ENCODE data around the gene STK38L. TPM values are rescaled to one million over a fixed set of nuclear protein-coding genes. Genes with fewer than 3 reads are reported as not detected.
A peak's percentile ranks its signal among the peaks of the same experiment; 100 is the strongest.

Gene STK38L
- total RNA-seq, 1 experiment from 2014 or later = 39.4 TPM

- Histone ChIP-seq H3K27ac (peak overlapping the region; percentile 65), H3K36me3 (peaks cover 5% of the 10 kb centered on the region), H3K4me1 (replicated peaks) (peaks cover 30% of the 10 kb centered on the region), H3K27me3 (replicated peaks) (no peaks in the 10 kb centered on the region), H3K9me3 (replicated peaks) (no peaks in the 10 kb centered on the region), H3K4me3 (no peak overlapping the region)
- no peak for DNase-seq (ENCODE audit: low read depth in 1 of 2, low spot score in 2 of 2)
Measured at GRCh38 chr12:27330846-27331245, 86.8 kb downstream of the STK38L start.

DNA sequence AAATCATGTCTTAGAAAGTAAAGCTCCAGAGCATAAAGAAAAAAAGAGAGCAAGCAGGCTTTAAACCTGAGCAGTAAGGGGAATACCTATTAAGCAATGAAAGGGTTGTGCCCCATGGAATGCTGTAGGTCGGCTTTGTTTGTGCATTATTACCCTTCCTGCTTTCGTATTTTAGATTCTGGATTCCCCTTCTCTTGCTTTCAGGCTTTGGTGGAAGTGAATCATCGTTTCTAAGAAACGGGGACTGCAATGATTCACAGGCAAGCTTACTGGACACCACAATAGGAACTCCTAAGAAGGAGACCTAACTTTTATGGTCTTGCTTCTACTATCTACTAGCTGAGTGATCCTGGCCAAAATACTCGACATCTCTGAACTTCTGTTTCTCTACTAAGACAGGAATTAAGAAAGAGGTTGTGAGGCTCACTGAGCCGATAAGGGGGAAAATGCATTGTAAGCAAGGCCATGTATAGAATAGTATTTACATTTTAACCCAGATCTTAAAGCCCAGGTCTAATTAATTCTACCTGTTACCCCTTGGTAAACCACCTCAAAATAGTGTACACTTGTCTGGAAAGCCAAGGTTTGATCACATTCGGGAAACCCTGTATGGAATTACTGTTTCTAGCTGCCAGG, 87.3 kb downstream of the STK38L start:
- Histone ChIP-seq H3K27ac (peak overlapping the region; percentile 65), H3K4me3 (no peak overlapping the region), H3K27me3 (replicated peaks) (no peaks in the 10 kb centered on the region), H3K4me1 (replicated peaks) (peaks cover 30% of the 10 kb centered on the region), H3K36me3 (peaks cover 5% of the 10 kb centered on the region), H3K9me3 (replicated peaks) (no peaks in the 10 kb centered on the region)
- DNase-seq (ENCODE audit: low read depth in 1 of 2, low spot score in 2 of 2) = peak; percentile 69 to 82

DNA sequence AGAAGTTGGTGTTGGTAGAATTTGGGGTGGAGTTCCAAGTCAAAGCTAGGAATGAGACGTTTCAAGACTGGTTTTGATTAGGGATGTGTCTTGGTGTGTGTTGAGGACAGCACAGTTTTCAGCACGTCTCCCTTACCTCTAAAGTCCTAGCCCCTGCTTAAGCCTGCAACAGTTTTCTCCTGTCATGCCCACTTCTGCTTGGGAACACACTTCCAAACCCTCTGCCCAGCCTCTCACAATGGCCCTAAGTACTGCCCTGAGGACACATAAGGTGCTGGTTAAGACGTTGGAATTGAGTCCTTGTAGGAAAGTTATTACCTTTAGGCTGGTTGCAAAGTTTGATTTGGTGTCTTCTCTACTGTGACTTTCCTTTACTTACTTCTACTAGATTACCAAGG, 87.8 kb downstream of the STK38L start:
- Histone ChIP-seq H3K36me3 (peaks cover 5% of the 10 kb centered on the region), H3K4me1 (replicated peaks) (peaks cover 30% of the 10 kb centered on the region), H3K9me3 (replicated peaks) (no peaks in the 10 kb centered on the region), H3K27me3 (replicated peaks) (no peaks in the 10 kb centered on the region), H3K27ac (peak overlapping the region; percentile 65), H3K4me3 (peak overlapping the region; percentile 87; the same call in 1 of the 2 replicates)
- DNase-seq (ENCODE audit: low read depth in 1 of 2, low spot score in 2 of 2) = peak in 1 of 2 experiments; percentile 34

- peak overlapping the region; percentile 87 for H3K4me3 ChIP-seq
- peaks cover 5% of the 10 kb centered on the region for H3K36me3 ChIP-seq
- H3K27ac ChIP-seq = 0 out of 2 replicates have a peak overlapping the region, but pooled peaks have one; percentile 65
- no peaks in the 10 kb centered on the region for H3K9me3 ChIP-seq (replicated peaks)
- DNase-seq (ENCODE audit: low read depth in 1 of 2, low spot score in 2 of 2) = peak in 1 of 2 experiments; percentile 31
- peaks cover 30% of the 10 kb centered on the region for H3K4me1 ChIP-seq (replicated peaks)
- H3K27me3 ChIP-seq (replicated peaks) = no peaks in the 10 kb centered on the region
Measured at GRCh38 chr12:27332407-27332713, 88.3 kb downstream of the STK38L start.

GRCh38 chr12:27332714-27333402, 88.8 kb downstream of the STK38L start, which contains the start of gene BMAL2:
Gene BMAL2 (plus strand): TSS chr12:27332836. CDS start chr12:27333073, 237 bp downstream.
- peak; percentile 48 to 68 for DNase-seq (ENCODE audit: low read depth in 1 of 2, low spot score in 2 of 2)
- peak within 1 kb of the TSS; percentile 87 for H3K4me3 ChIP-seq
- H3K9me3 ChIP-seq (replicated peaks) = no peaks in the 10 kb centered on the region
- H3K27ac ChIP-seq = peak within 1 kb of the TSS; percentile 65
- H3K27me3 ChIP-seq (replicated peaks) = no peaks in the 10 kb centered on the region
- H3K4me1 ChIP-seq (replicated peaks) = peaks cover 30% of the 10 kb centered on the region
- peaks cover 5% of the 10 kb centered on the region for H3K36me3 ChIP-seq

- Histone ChIP-seq H3K27ac (no peak overlapping the region), H3K36me3 (peaks cover 5% of the 10 kb centered on the region), H3K27me3 (replicated peaks) (no peaks in the 10 kb centered on the region), H3K4me1 (replicated peaks) (peaks cover 30% of the 10 kb centered on the region), H3K4me3 (peak overlapping the region; percentile 87), H3K9me3 (replicated peaks) (no peaks in the 10 kb centered on the region)
- DNase-seq (ENCODE audit: low read depth in 1 of 2, low spot score in 2 of 2) = peak; percentile 28 to 44
Measured at GRCh38 chr12:27333403-27334009, 89.4 kb downstream of the STK38L start.

GRCh38 chr12:27334042-27334720, 90.1 kb downstream of the STK38L start:
- no peaks in the 10 kb centered on the region for H3K27me3 ChIP-seq (replicated peaks)
- no peaks in the 10 kb centered on the region for H3K9me3 ChIP-seq (replicated peaks)
- DNase-seq (ENCODE audit: low read depth in 1 of 2, low spot score in 2 of 2) = no peak
- peaks cover 5% of the 10 kb centered on the region for H3K36me3 ChIP-seq
- H3K27ac ChIP-seq = no peak overlapping the region
- H3K4me3 ChIP-seq = peak overlapping the region; percentile 87
- peaks cover 30% of the 10 kb centered on the region for H3K4me1 ChIP-seq (replicated peaks)

DNA sequence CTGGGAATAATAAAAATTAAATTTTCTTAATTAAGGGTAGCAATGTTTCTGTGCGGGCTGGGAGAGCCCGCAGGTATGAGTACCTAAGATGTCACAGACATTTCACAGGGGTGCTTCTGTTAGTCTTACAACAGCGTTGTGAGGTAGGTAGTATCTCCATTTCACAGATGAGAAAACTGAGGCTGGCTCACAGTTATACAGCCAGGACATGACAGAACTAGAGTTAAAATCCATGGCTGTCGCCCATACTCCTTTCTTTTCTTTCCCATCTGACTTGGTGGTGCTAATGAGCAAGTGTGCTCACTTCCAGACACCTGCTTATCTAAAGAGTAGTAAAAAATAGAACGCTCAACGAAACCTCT, 90.6 kb downstream of the STK38L start:
- H3K27ac ChIP-seq = no peak overlapping the region
- H3K9me3 ChIP-seq (replicated peaks) = no peaks in the 10 kb centered on the region
- no peaks in the 10 kb centered on the region for H3K27me3 ChIP-seq (replicated peaks)
- peaks cover 30% of the 10 kb centered on the region for H3K4me1 ChIP-seq (replicated peaks)
- peaks cover 5% of the 10 kb centered on the region for H3K36me3 ChIP-seq
- no peak overlapping the region for H3K4me3 ChIP-seq
- no peak for DNase-seq (ENCODE audit: low read depth in 1 of 2, low spot score in 2 of 2)

- H3K9me3 ChIP-seq (replicated peaks) = no peaks in the 10 kb centered on the region
- no peak overlapping the region for H3K27ac ChIP-seq
- no peak for DNase-seq (ENCODE audit: low read depth in 1 of 2, low spot score in 2 of 2)
- peaks cover 5% of the 10 kb centered on the region for H3K36me3 ChIP-seq
- H3K4me3 ChIP-seq = no peak overlapping the region
- H3K4me1 ChIP-seq (replicated peaks) = peaks cover 28% of the 10 kb centered on the region
- H3K27me3 ChIP-seq (replicated peaks) = no peaks in the 10 kb centered on the region
Measured at GRCh38 chr12:27335364-27336281, 91.5 kb downstream of the STK38L start.

DNA sequence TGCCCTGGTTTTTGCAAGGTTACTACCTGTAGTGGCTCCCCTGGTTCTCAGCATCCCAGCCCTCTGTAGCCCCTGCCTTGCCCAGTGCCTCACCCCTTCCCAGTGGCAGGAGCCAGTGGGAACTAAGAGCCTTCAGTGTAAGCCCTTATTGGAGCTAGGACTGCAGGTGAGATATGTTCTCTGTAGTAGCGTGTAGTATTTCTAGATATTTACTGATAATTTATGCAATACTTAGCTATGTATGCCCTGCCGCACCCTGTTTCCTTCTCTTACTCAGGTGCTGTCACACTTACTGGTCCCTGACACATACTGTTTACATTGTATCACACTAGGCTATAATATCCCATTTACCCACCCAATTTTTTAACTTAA, 92.2 kb downstream of the STK38L start:
- H3K4me3 ChIP-seq = no peak overlapping the region

DNA sequence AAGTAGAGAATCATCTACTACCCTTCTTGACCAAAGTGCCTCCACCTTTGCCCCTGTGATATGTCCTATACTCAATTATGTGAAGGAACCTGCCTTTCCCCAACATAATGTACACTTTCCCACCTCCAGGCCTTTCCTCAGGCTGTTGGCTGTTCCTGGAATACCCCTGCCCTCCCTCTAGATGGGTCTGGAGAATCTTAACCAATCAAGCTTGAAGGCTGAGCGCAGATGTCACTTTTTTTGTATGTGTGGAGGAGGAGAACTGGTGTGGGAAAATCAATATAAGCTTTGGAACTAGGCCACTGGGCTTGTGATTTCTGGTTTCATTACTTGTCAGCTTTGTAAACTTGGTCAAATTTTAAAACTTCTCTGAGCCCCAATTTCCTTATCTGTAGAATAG, 93.3 kb downstream of the STK38L start:
- Histone ChIP-seq H3K4me1 (replicated peaks) (peaks cover 25% of the 10 kb centered on the region), H3K9me3 (replicated peaks) (no peaks in the 10 kb centered on the region), H3K27ac (no peak overlapping the region), H3K4me3 (no peak overlapping the region), H3K36me3 (peaks cover 5% of the 10 kb centered on the region), H3K27me3 (replicated peaks) (no peaks in the 10 kb centered on the region)
- no peak for DNase-seq (ENCODE audit: low read depth in 1 of 2, low spot score in 2 of 2)

More for the DNA sequence above, 92.2 kb downstream of the STK38L start:
- no peak overlapping the region for H3K27ac ChIP-seq
- no peak for DNase-seq (ENCODE audit: low read depth in 1 of 2, low spot score in 2 of 2)
- peaks cover 26% of the 10 kb centered on the region for H3K4me1 ChIP-seq (replicated peaks)
- peaks cover 5% of the 10 kb centered on the region for H3K36me3 ChIP-seq
- no peaks in the 10 kb centered on the region for H3K27me3 ChIP-seq (replicated peaks)
- no peaks in the 10 kb centered on the region for H3K9me3 ChIP-seq (replicated peaks)

GRCh38 chr12:27338473-27338872, 94.4 kb downstream of the STK38L start:
- Histone ChIP-seq H3K27ac (no peak overlapping the region), H3K36me3 (no peaks in the 10 kb centered on the region), H3K4me1 (replicated peaks) (peaks cover 33% of the 10 kb centered on the region), H3K4me3 (no peak overlapping the region), H3K9me3 (replicated peaks) (no peaks in the 10 kb centered on the region), H3K27me3 (replicated peaks) (no peaks in the 10 kb centered on the region)
- DNase-seq (ENCODE audit: low read depth in 1 of 2, low spot score in 2 of 2) = no peak

DNA sequence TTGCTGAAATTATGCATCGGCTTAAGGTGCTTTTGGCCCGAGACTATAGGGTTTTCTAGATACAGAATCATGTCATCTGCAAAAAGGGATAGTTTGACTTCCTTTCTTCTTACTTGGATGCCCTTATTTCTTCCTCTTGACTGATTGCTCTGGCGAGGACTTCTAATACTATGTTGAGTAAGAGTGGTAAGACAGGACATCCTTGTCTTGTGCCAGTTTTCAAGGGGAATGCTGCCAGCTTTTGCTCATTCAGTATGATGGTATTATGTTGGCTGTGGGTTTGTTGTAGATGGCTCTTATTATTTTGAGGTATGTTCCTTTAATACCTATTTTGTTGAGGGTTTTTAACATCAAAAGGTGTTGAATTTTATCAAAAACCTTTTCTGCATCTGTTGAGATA, 96.9 kb downstream of the STK38L start:
- no peaks in the 10 kb centered on the region for H3K36me3 ChIP-seq
- H3K4me1 ChIP-seq (replicated peaks) = peaks cover 46% of the 10 kb centered on the region
- DNase-seq (ENCODE audit: low read depth in 1 of 2, low spot score in 2 of 2) = no peak
- H3K4me3 ChIP-seq = no peak overlapping the region
- no peak overlapping the region for H3K27ac ChIP-seq
- no peaks in the 10 kb centered on the region for H3K9me3 ChIP-seq (replicated peaks)
- no peaks in the 10 kb centered on the region for H3K27me3 ChIP-seq (replicated peaks)

All from SJSA1 (cell line).